CD4-positive, alpha-beta T cell treated with Interferon alpha-2 for 1 hour (primary cell): ENCODE measurements around the gene EPS8L3.
"Not testable (repeated sequence)": the region's sequence is repeated elsewhere in the genome, so short reads cannot be mapped to it uniquely, and the experiment has no call there.

ENCODE experiments used
- DNase-seq, 2 donors: peaks; one replicate each; pipeline ENCODE4 v3.0.0-alpha.2; 2020 to 2022

The EPS8L3 gene, protein sequence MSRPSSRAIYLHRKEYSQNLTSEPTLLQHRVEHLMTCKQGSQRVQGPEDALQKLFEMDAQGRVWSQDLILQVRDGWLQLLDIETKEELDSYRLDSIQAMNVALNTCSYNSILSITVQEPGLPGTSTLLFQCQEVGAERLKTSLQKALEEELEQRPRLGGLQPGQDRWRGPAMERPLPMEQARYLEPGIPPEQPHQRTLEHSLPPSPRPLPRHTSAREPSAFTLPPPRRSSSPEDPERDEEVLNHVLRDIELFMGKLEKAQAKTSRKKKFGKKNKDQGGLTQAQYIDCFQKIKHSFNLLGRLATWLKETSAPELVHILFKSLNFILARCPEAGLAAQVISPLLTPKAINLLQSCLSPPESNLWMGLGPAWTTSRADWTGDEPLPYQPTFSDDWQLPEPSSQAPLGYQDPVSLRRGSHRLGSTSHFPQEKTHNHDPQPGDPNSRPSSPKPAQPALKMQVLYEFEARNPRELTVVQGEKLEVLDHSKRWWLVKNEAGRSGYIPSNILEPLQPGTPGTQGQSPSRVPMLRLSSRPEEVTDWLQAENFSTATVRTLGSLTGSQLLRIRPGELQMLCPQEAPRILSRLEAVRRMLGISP

DNA sequence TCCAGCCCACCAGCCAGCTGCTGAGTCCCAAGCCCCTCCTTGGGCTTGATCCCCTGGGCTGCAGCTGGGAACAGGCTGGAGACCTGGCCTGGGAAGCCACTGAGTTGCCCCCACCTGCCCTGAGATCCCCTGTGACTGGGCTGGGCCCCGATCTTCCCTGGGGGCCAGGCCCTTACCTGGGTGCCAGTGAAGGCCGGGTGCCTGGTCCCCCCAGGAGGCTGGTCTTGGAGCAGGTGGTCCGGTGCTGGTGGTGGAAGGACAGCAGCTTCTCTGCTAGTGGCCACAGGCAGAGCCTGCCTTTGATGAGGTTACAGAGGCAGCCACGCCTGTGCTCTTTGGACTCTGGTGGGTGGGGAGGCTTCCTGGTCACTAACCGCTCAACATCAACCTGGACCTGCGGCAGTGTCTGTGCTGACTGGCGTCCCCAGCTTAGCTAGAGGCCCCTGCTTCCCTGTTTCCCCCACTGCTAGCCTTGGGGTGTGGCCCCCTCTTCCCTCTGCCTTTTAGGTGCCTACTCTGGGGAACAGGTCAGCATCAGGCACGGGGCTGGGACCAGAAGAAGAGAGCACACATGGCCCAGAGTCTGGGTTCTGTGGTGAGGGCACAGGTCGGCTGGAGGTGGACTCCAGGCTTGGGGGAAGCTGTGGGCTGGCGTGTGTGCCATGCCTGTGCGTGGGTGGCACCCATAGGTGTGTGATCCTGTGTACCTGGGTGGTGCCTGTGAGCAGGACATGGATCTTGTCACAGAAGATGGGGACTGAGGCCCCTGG lies at the start of gene EPS8L3:
Gene EPS8L3 (minus strand): TSS at position 278 of the 770 bp plus-strand sequence. CDS start 2,174 bp downstream, outside the sequence.
- DNase-seq: no peak

DNA sequence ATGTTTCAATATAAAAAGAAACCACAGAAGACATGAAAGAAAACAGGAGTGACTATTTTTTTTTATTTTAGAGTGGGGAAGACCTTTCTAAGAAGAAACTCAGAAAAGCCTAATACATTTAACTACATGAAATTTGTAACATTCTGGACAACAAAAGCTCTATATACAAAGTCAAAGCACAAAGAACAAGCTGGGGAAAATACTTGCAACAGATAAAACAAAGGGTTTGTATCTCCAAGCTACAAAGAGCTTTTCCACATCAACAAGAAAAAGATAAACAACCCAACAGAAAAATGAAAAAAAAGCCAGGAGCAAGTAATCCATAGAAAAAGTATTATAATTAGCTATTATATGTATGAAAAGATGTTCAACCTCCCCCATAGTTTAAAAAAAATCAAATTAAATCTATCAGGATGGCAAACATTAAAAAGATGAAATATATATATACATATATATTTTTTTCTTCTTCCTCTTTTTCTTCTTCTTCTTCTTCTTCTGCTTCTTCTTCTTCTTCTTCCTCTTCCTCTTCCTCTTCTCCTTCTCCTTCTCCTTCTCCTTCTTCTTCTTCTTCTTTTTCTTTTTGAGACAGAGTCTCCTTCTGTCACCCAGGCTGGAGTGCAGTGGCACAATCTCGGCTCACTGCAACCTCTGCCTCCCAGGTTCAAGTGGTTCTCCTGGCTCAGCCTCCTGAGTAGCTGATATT lies 49.1 kb upstream of the EPS8L3 start:
- no peak for DNase-seq

DNA sequence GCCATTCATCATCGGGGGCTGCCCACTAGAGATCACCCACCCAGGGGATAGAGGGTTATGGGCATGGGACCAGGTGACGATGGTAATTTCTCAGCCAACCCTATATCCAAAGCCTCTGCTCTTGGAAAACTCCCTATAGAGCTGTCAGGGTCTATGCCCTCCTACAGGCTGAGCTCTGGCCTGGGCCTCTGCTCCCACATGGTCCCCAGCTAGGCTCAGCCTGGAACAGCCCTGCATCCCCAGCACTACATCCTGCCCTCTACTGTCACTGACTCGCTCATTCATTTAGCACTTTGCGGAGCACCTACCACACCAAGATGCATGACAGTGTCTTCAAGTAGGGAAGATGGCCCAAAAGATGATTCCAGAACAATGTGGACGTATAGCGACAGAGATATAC lies 45.0 kb upstream of the EPS8L3 start:
- DNase-seq: no peak

GRCh38 chr1:109807822-109808680 lies 44.3 kb upstream of the EPS8L3 start:
- DNase-seq: no peak

DNA sequence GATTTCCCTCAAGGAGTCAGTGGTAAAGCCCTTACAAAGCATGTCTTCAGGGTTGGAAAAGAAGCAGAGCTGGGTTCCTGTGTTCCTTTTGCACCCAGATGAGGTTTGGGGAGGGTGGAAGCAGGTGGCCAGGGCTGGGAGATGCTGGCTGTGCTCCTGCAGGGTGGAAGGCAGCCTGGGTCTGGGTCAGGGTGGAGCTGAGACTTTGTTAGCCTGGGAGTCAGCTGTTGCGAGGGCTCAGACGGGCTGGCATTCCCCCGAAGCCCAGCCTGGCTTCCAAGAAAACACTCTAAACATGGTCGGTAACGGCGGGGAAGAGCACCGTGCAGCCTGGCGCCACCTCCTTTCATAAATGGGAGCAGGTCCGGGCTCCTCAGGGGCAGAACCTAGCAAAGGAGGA lies 43.7 kb upstream of the EPS8L3 start:
- no peak for DNase-seq

DNA sequence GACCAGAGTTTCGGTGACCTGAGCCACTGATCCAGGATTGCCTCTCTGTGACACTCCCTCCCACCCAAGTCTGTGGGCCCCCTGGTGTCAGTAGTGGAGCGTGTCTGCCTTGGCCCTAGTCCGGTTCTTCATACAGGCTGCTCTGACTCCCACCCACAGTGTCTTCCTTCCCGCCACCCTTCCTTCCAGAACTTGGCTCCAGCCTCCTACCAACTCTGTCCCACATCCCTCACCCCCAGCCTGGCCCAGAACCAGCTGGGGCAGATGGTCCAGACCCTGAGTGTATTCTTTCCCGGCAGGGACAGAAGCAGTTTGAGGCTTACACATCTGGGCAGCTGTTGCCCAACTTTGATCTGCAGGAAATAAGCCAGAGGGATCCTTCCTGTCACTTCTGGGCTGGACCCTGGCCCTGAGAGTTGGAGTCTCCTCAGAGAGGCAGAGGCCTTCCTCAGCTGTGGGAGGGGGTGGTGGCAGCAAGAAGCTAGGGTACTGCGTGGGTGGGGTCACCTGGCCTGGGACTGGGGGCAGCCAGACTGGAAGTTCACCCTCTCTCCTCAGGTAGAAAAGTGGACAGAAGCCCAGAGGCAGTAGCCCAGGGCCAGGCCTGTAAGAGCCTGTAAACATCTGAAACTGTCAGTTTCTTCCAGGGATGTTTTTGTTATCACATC lies 43.1 kb upstream of the EPS8L3 start:
- DNase-seq: no peak

DNA sequence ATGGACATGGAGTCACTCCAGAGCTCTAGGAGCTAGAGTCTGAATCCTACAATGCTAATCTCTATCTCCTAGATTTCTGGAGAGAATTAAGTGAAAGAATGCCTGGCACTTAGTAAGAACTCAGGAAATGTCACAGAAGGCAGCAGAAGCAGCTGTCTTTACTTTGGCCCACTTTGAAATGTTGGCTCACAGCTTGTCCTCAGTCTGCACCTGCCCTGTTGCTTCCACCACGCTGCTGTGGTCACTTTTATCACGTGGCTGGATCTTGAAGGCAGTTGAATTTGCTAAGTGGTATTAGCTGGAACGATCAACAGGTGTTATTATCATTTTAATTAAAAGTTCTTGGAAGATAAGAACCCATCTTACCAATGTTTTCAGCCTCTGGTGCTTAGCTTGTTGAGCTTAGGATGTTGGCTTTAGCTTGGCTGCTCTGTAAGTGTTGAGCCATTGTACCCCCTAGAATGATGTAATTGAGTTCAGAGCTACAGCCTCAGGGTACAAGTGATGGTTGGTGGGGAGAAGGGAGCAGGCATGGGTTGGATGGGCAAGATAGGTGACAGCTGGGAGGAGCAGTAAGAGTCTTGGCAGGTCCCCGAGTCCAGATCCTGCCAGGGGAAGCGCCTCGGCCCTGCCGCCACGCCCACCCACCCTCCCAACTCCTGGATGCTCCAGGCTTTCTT lies 41.9 kb upstream of the EPS8L3 start:
- DNase-seq: no peak

- DNase-seq: no peak
Measured at GRCh38 chr1:109804660-109805059, 40.9 kb upstream of the EPS8L3 start.

DNA sequence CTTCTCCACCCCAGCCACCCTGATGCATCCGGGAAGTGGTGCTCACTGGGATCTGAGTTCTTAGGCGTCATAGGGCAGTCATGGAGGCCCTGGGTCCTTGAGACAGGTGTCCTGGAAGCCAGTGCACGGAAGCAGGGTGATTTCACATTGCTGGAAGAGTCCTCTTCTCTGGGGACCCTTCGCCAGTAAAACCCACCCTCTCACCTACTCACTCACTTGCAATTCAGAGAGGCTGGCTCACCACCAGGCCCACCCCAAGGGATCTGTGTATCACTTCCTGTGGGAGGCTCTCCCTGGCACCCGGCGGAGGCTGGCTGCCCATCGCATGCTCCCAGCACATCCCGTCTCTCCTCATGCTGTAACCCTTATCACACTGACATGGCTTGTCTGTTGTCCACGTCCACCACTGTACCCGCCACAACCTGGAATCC lies 40.2 kb upstream of the EPS8L3 start:
- no peak for DNase-seq

- DNase-seq: no peak
Measured at GRCh38 chr1:109802901-109803561, 39.3 kb upstream of the EPS8L3 start.

DNA sequence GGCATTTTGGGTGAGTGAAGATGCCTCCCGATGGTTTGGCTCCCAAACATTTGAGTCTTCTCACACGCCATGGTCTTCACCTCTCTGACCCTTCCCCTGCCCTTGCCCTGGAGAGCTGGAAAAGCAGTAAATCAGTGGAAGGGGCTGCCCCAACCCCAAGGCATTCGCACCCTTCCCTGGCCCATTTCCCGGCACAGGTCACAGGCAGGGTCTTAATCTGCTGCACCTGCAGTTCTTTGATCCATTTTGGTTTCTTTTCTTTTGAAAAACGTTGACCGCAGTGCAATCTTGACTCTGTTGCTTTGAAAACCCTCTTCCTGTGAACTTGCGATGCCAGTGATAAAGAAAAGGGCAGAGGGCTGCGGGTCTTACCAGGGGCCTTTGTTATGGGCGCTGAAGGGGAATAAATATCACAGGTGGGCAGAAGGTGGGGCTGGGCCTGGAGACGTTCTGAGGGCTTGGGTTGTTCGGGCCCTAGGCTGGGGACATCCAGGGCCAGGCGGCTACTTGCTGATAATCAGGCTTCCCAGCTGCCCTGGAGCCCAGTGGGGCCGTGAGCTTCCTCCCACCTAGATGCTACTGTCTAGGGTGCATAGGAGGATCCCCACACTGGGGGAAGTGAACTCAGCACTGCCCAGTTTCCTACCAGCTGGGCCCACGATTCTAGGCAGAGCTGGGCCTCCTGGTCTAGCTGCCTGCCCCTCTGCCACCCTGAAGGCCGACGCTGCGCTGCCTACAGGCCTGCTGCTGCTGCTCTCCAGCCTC lies 38.6 kb upstream of the EPS8L3 start:
- peak; percentile 69 to 87 for DNase-seq

GRCh38 chr1:109801791-109802135 lies 38.0 kb upstream of the EPS8L3 start:
- DNase-seq: no peak

DNA sequence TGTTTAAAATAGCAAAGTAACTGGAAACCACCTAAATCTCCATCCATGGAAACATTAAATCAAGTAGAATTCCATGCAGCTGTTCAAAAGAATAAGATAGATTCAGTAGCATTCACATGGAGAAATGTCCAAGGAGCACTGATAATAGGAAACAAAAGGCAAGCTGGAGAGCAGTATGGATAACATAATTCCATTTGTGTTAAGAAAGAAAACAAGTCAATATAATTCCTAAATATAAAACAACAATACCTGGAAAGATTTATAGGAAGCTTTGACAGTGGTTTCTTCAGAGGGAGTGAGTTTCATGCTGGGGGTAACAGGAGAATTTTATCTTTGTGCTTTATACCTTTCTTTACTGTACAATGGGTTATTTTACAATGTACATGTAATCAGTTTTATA lies 36.6 kb upstream of the EPS8L3 start:
- DNase-seq: no peak

GRCh38 chr1:109799445-109799844 lies 35.7 kb upstream of the EPS8L3 start:
- DNase-seq: no peak

- not testable (repeated sequence) for DNase-seq
Measured at GRCh38 chr1:109797303-109797595, 33.5 kb upstream of the EPS8L3 start.

- DNase-seq: peak in 1 of 2 donors; percentile 30
Measured at GRCh38 chr1:109796484-109797302, 33.0 kb upstream of the EPS8L3 start.

GRCh38 chr1:109794319-109795132 lies 30.8 kb upstream of the EPS8L3 start:
- no peak for DNase-seq
